ENCODE results near the gene SCLT1. TPM values are rescaled to one million over a fixed set of nuclear protein-coding genes. Genes with fewer than 3 reads are reported as not detected.

SCLT1 gene
- total RNA-seq, 1 experiment from 2014 or later, result 14.3 TPM

DNA sequence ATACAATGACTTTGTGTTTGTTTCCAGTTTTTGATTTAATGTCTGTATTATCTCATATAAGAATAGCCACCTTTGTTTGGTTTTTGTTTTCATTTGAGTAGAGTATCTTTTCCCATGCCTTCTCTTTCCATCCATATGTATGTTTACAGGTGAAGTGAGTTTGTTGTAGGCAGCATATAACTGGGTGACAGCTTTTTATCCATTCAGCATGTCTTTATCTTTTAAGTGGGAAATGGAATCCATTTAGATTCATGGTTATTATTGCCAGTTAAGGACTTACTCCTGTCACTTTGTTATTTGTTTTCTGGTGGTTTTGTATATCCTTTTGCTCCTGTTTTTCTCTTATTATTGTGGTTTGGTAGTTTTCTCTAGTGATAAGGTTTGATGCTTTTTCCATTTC lies 34.3 kb downstream of the SCLT1 start (continued):
- TF ChIP-seq IRF1 (CRISPR knock-in tag; IDR thresholded peaks at IDR 0.05) (no peak), SMAD3 (CRISPR knock-in tag; IDR thresholded peaks at IDR 0.05; ENCODE audit: borderline replicate concordance) (no peak)

DNA sequence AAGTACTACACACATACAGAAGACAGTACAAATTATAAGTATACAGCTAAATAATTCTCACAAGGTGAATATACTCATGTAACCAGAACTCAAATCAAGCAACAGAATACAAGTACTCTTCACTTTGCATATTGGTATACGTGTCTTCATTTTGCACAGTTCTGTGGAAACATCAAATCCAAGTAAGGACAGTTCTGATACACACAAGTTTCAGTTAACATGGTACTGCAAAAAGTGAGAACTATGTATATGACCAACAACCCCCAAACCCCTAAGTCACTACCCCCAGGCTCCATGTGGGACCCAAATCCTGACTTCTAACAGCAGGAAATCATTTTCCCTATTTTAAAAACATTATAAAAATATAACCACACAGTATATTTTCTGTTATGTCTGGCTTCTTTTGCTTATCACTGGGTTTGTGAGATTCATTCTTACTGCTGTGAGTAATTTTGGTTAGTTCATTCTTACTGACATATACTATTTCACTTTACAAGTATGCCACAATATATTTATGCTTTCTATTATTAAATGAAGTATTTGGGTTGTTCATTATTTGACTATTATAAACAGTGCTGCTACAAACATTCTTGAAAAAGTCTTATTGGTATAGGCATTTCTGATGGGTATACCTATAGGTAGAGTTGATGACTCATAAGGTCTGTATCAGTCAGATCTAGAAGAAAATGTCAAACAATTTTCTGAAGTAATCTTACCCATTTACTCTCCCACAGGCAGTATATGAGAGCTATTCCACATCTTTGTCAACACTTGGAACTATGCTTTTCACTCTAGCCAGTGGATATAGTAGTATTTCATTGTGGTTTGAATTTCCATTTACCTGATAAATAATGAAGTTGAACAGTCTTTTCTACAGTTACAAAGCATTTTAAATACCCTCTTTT lies 47.0 kb downstream of the SCLT1 start:
- peaks cover 21% of the 10 kb centered on the region for H3K9me3 Mint-ChIP-seq
- DNase-seq (ENCODE audit: low spot score) (no peak), ATAC-seq (no peak)
- H3K4me3 Mint-ChIP-seq, result no peak overlapping the region
- H3K36me3 Mint-ChIP-seq, result peaks cover 10% of the 10 kb centered on the region
- H3K27me3 Mint-ChIP-seq (ENCODE audit: low read depth), result no peaks in the 10 kb centered on the region
- ChIA-PET POLR2A (no interaction called here), CTCF (no interaction called here)
- TF ChIP-seq, protein P1, sequence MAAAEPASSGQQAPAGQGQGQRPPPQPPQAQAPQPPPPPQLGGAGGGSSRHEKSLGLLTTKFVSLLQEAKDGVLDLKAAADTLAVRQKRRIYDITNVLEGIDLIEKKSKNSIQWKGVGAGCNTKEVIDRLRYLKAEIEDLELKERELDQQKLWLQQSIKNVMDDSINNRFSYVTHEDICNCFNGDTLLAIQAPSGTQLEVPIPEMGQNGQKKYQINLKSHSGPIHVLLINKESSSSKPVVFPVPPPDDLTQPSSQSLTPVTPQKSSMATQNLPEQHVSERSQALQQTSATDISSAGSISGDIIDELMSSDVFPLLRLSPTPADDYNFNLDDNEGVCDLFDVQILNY (CRISPR knock-in tag; IDR thresholded peaks at IDR 0.05), result no peak
- TF ChIP-seq NR3C1 (CRISPR knock-in tag; conservative IDR thresholded peaks at IDR 0.05; ENCODE audit: low read depth) (no peak), ZNF263 (CRISPR knock-in tag; IDR thresholded peaks at IDR 0.05; ENCODE audit: low read depth) (no peak), OVOL2 (CRISPR knock-in tag; IDR thresholded peaks at IDR 0.05; ENCODE audit: borderline replicate concordance) (no peak), IRF1 (CRISPR knock-in tag; IDR thresholded peaks at IDR 0.05) (no peak), ZNF671 (CRISPR knock-in tag; IDR thresholded peaks at IDR 0.05) (no peak), AFF4 (CRISPR knock-in tag; IDR thresholded peaks at IDR 0.05; ENCODE audit: borderline replicate concordance) (no peak), USF1 (CRISPR knock-in tag; IDR thresholded peaks at IDR 0.05) (no peak), SMAD4 (CRISPR knock-in tag; IDR thresholded peaks at IDR 0.05) (no peak), ZSCAN18 (CRISPR knock-in tag; IDR thresholded peaks at IDR 0.05) (no peak), ATF3 (CRISPR knock-in tag; conservative IDR thresholded peaks at IDR 0.05) (no peak), MYBL2 (CRISPR knock-in tag; IDR thresholded peaks at IDR 0.05) (no peak), FOXK1 (CRISPR knock-in tag; IDR thresholded peaks at IDR 0.05) (no peak), SMAD3 (CRISPR knock-in tag; IDR thresholded peaks at IDR 0.05; ENCODE audit: borderline replicate concordance) (no peak), ATF2 (CRISPR knock-in tag; IDR thresholded peaks at IDR 0.05; ENCODE audit: borderline replicate concordance, low read depth) (no peak), ZNF138 (CRISPR knock-in tag; conservative IDR thresholded peaks at IDR 0.05) (no peak), TEAD4 (CRISPR knock-in tag; IDR thresholded peaks at IDR 0.05) (no peak), ZNF232 (CRISPR knock-in tag; IDR thresholded peaks at IDR 0.05) (no peak), USF2 (CRISPR knock-in tag; IDR thresholded peaks at IDR 0.05) (no peak)
- TF ChIP-seq, protein P2, sequence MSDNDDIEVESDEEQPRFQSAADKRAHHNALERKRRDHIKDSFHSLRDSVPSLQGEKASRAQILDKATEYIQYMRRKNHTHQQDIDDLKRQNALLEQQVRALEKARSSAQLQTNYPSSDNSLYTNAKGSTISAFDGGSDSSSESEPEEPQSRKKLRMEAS (CRISPR knock-in tag; IDR thresholded peaks at IDR 0.05), result no peak
- no peaks in the 10 kb centered on the region for H3K4me1 Mint-ChIP-seq
- H3K27ac Mint-ChIP-seq, result no peak overlapping the region

All from WTC11 (cell line).